ENCODE measurements around the gene LMO1.

- TF ChIP-seq, protein P1, sequence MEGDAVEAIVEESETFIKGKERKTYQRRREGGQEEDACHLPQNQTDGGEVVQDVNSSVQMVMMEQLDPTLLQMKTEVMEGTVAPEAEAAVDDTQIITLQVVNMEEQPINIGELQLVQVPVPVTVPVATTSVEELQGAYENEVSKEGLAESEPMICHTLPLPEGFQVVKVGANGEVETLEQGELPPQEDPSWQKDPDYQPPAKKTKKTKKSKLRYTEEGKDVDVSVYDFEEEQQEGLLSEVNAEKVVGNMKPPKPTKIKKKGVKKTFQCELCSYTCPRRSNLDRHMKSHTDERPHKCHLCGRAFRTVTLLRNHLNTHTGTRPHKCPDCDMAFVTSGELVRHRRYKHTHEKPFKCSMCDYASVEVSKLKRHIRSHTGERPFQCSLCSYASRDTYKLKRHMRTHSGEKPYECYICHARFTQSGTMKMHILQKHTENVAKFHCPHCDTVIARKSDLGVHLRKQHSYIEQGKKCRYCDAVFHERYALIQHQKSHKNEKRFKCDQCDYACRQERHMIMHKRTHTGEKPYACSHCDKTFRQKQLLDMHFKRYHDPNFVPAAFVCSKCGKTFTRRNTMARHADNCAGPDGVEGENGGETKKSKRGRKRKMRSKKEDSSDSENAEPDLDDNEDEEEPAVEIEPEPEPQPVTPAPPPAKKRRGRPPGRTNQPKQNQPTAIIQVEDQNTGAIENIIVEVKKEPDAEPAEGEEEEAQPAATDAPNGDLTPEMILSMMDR (IDR thresholded peaks at IDR 0.05) = no peak
- TF ChIP-seq POLR2A (IDR thresholded peaks at IDR 0.05) = no peak
Measured at GRCh38 chr11:8287297-8287696, 23.6 kb upstream of the LMO1 start.

All from suprapubic skin (tissue), 3 donors.